Neural cell (in vitro differentiated cells): ENCODE results near the gene SLC4A4. TPM values are rescaled to one million over a fixed set of nuclear protein-coding genes. Genes with fewer than 3 reads are reported as not detected.

ENCODE experiments used
- H2AFZ ChIP-seq: fragments of 200-600, 300-800 bp; sonication (generic), shearing (Covaris generic); 2 replicates; pipeline ENCODE4 v1.6.0; 2014; ENCODE audit warnings: low read depth, mild to moderate bottlenecking, antibody characterized with exemption, low read length, moderate library complexity
- H3F3A ChIP-seq: fragments of 200-600 bp; shearing (Covaris generic); 2 replicates; pipeline ENCODE4 v1.6.1; 2016; ENCODE audit warnings: mild to moderate bottlenecking, moderate library complexity, mixed read lengths, antibody characterized with exemption, low read length; ENCODE audit not compliant: insufficient read depth, poor library complexity, severe bottlenecking
- H3K27ac ChIP-seq: fragments of 200-600, 300-800 bp; sonication (generic), shearing (Covaris generic); 2 replicates; pipeline ENCODE4 v1.5.1; 2014; ENCODE audit warnings: mild to moderate bottlenecking, low read length, moderate library complexity
- H3K27me3 ChIP-seq: fragments of 300-800, 200-600 bp; sonication (generic), shearing (Covaris generic); 2 replicates; pipeline ENCODE4 v1.6.0; 2014; ENCODE audit warnings: mild to moderate bottlenecking, low read depth, low read length, moderate library complexity; ENCODE audit not compliant: insufficient read depth
- H3K36me3 ChIP-seq: fragments of 300-800, 200-600 bp; sonication (generic), shearing (Covaris generic); 2 replicates; pipeline ENCODE4 v1.5.1; 2014; ENCODE audit warnings: mild to moderate bottlenecking, antibody characterized with exemption, low read length, moderate library complexity; ENCODE audit not compliant: insufficient read depth
- H3K4me2 ChIP-seq: fragments of 300-800, 200-600 bp; sonication (generic), shearing (Covaris generic); 2 replicates; pipeline ENCODE4 v1.6.0; 2014; ENCODE audit warnings: mild to moderate bottlenecking, low read length
- H3K4me3 ChIP-seq: fragments of 300-800, 200-600 bp; sonication (generic), shearing (Covaris generic); 2 replicates; pipeline ENCODE4 v1.5.1; 2014; ENCODE audit warnings: mild to moderate bottlenecking, low read length, moderate library complexity
- H3K79me2 ChIP-seq: fragments of 200-600 bp; shearing (Covaris generic); replicated peaks from 2 replicates; pipeline ENCODE4 v1.6.0; 2014; ENCODE audit warnings: mild to moderate bottlenecking, low read length, moderate library complexity; ENCODE audit not compliant: insufficient read depth
- H3K9ac ChIP-seq: fragments of 300-800, 200-600 bp; sonication (generic), shearing (Covaris generic); 2 replicates; pipeline ENCODE4 v1.6.1; 2016; ENCODE audit warnings: mild to moderate bottlenecking, low read length, mixed read lengths
- H3K9me2 ChIP-seq: fragments of 200-600 bp; shearing (Covaris generic); 2 replicates; pipeline ENCODE4 v1.6.1; 2016; ENCODE audit warnings: mild to moderate bottlenecking, low read length, mixed read lengths; ENCODE audit not compliant: insufficient read depth
- H3K9me3 ChIP-seq: fragments of 200-600, 300-800 bp; sonication (generic), shearing (Covaris generic); 2 replicates; pipeline ENCODE4 v1.6.1; 2016; ENCODE audit warnings: mild to moderate bottlenecking, mixed run types, low read length, moderate library complexity, mixed read lengths
- H4K20me1 ChIP-seq: fragments of 200-600 bp; shearing (Covaris generic); 2 replicates; pipeline ENCODE4 v1.6.1; 2016; ENCODE audit warnings: mild to moderate bottlenecking, mixed run types; ENCODE audit not compliant: insufficient read depth
- CTCF ChIP-seq: fragments of 450-650 bp; IDR thresholded peaks from 2 replicates; pipeline ENCODE4 v1.5.1; 2014; ENCODE audit warnings: antibody characterized with exemption, mild to moderate bottlenecking, moderate library complexity; ENCODE audit not compliant: poor library complexity, severe bottlenecking
- EP300 ChIP-seq: fragments of 450-650 bp; conservative IDR thresholded peaks from 2 replicates; pipeline ENCODE4 v1.6.1; 2014; ENCODE audit warnings: antibody characterized with exemption, mild to moderate bottlenecking, moderate library complexity; ENCODE audit not compliant: poor library complexity, severe bottlenecking
- EZH2 ChIP-seq: fragments of 200-600, 300-800 bp; shearing (Covaris generic), sonication (generic); IDR thresholded peaks from 2 replicates; pipeline ENCODE4 v1.6.1; 2014; ENCODE audit warnings: antibody characterized with exemption, low read length, borderline replicate concordance, mild to moderate bottlenecking; ENCODE audit not compliant: insufficient read depth, poor library complexity, severe bottlenecking
- MXI1 ChIP-seq: fragments of 450-650 bp; conservative IDR thresholded peaks from 2 replicates; pipeline ENCODE4 v1.6.1; 2014; ENCODE audit warnings: antibody characterized with exemption, mild to moderate bottlenecking; ENCODE audit not compliant: poor library complexity, severe bottlenecking
- POLR2AphosphoS5 ChIP-seq: IDR thresholded peaks from 2 replicates; pipeline ENCODE4 v1.6.1; 2012
- RAD21 ChIP-seq: fragments of 450-650 bp; conservative IDR thresholded peaks from 2 replicates; pipeline ENCODE4 v1.6.1; 2014; ENCODE audit warnings: antibody characterized with exemption, mild to moderate bottlenecking, moderate library complexity
- REST ChIP-seq: IDR thresholded peaks from 2 replicates; pipeline ENCODE4 v1.6.1; 2012; ENCODE audit warnings: borderline replicate concordance
- SMC3 ChIP-seq: fragments of 450-650 bp; conservative IDR thresholded peaks from 2 replicates; pipeline ENCODE4 v1.6.1; 2014; ENCODE audit warnings: antibody characterized with exemption, mild to moderate bottlenecking, moderate library complexity; ENCODE audit not compliant: poor library complexity
- TAF1 ChIP-seq: IDR thresholded peaks from 2 replicates; pipeline ENCODE4 v1.6.1; 2012; ENCODE audit warnings: low read depth
- polyA plus RNA-seq: library from polyadenylated mRNA; depleted of rRNA; stranded (reverse); fragments of >200 nt; gene quantifications from 2 replicates; pipeline ENCODE4 v1.2.3, GENCODE V29; 2014

The SLC4A4 gene
- polyA plus RNA-seq, 1 donor from 2014 or later, result 9.2 TPM

GRCh38 chr4:71568131-71568530 is 229.3 kb downstream of the SLC4A4 start:
- H3K9me3 ChIP-seq, result no peaks in the 10 kb centered on the region
- no peak for TF ChIP-seq EP300
- no peak for TF ChIP-seq SMC3
- TF ChIP-seq MXI1, result no peak
- no peak for TF ChIP-seq POLR2AphosphoS5
- no peak for TF ChIP-seq EZH2
- no peak for TF ChIP-seq RAD21
- TF ChIP-seq CTCF, result no peak
- TF ChIP-seq TAF1, result no peak
- no peak for TF ChIP-seq REST
- no peaks in the 10 kb centered on the region for H3K36me3 ChIP-seq
- no peaks in the 10 kb centered on the region for H3K27me3 ChIP-seq
- no peak overlapping the region for H3K4me3 ChIP-seq
- H3K27ac ChIP-seq, result no peak overlapping the region
- H2AFZ ChIP-seq, result no peak overlapping the region
- H3F3A ChIP-seq, result no peaks in the 10 kb centered on the region
- H4K20me1 ChIP-seq, result no peaks in the 10 kb centered on the region
- H3K9me2 ChIP-seq, result no peaks in the 10 kb centered on the region
- H3K9ac ChIP-seq, result no peak overlapping the region
- H3K4me2 ChIP-seq, result no peak overlapping the region
- no peaks in the 10 kb centered on the region for H3K79me2 ChIP-seq

- Histone ChIP-seq H3F3A (no peaks in the 10 kb centered on the region), H3K9ac (no peak overlapping the region), H3K4me3 (no peak overlapping the region), H3K79me2 (no peaks in the 10 kb centered on the region), H3K36me3 (no peaks in the 10 kb centered on the region), H3K4me2 (no peak overlapping the region), H3K27me3 (no peaks in the 10 kb centered on the region), H4K20me1 (no peaks in the 10 kb centered on the region), H3K9me2 (no peaks in the 10 kb centered on the region), H2AFZ (no peak overlapping the region), H3K9me3 (no peaks in the 10 kb centered on the region), H3K27ac (no peak overlapping the region)
- TF ChIP-seq SMC3 (no peak), POLR2AphosphoS5 (no peak), REST (no peak), CTCF (no peak), MXI1 (no peak), EZH2 (no peak), RAD21 (no peak)
These were observed 231.7 kb downstream of the SLC4A4 start for GRCh38 chr4:71570492-71570891.
